Stimulated activated CD4-positive, alpha-beta T cell treated with anti-CD3 and anti-CD28 coated beads, Interleukin-1b, Interleukin-23, amount 100 ng/mL, for 1 hour (primary cell): ENCODE data around the gene RBM38.

ENCODE experiments used
- DNase-seq, 2 donors: peaks; one replicate each; pipeline ENCODE4 v3.0.0-alpha.2; 2020; ENCODE audit warnings: low read depth in 2 of 2

The RBM38 gene

GRCh38 chr20:57451431-57451794 is 60.2 kb downstream of the RBM38 start:
- DNase-seq = no peak

DNA sequence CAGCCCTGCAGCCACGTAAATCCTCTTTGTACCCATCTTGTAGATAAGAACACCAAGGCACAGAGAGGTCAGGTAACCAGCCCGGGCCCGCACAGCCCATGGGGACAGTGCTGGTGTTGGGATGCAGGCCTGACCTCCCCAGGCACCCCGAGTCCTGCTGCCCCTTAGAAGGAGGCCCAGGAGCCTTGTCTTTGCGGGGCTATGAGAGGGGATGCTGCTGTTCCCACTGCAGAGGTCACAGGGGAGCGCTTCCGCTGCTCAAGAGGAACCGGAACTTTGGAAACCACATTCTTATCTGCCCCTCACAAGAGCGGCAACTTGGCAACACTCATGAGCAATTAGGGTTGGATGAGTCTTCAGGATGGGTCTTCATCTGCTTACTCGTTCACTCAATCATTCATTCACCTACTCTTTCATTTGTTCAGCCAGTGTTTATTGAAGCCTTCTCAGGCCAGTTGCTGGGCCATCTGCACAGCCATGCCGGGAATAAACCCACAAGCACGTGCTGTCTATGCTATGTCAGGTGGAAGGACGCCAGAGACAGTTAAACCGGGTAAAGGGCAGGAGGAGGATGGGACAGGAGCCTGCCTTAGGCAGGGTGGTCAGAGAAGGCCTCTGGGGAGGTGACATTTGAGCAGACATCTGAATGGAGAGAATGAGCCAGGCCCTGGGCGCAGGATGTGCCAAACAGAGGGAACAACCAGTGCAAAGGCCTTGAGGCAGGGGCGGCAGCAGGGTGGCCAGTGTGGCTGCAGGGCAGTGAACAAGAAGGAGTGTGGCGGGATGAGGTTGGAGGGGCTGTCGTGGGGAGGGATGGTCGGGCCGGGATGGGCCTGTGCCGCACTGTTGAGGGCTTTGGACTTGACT is 60.8 kb downstream of the RBM38 start:
- no peak for DNase-seq

DNA sequence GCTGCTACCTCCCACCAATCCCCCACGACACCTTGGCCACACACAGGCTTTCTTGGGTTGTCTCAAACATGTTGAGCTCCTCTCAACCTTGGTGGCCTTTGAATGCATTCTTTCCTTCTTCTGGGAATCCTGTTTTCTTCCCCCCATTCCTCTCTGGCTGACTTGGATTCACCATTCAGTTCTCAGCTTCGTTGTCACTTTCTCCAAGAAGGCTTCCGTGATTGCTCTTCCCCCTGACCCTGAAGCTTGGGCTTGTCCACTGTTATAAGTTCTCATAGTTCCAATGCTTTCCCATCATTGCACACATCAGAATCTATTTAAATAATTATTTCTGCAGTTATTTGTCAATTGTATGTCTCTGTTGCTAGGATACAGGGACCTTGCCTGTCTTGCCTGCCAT is 64.2 kb downstream of the RBM38 start:
- DNase-seq = no peak

DNA sequence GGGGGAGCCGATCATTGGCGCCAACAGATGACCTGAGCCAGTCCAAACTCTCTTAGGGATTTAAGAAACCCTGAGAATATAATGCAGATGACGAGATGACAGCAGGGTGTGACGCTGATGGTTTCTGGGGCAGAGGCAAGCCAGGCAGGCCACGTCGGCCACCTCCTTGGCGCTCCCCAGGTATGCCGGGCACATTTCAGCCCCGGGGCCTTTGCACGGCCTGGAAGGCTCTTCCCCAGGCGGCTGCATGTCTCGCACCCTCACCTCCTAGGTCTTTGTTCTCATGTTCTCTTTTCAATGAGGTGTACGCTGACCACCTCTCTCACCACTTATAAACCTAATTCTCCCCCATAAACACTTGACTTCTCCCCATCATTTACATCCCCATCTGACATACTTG is 64.9 kb downstream of the RBM38 start:
- no peak for DNase-seq

GRCh38 chr20:57457243-57458095 is 66.3 kb downstream of the RBM38 start:
- no peak for DNase-seq

GRCh38 chr20:57458400-57459160 is 67.4 kb downstream of the RBM38 start:
- DNase-seq = no peak
